ENCODE results near the gene PAFAH1B2. TPM values are rescaled to one million over a fixed set of nuclear protein-coding genes. Genes with fewer than 3 reads are reported as not detected.

Gene PAFAH1B2
- total and polyA plus RNA-seq, 2 donors (not counting 3 experiments of a cell fraction or from before 2014, with no cell fraction given) = 34.2 to 128 TPM

DNA sequence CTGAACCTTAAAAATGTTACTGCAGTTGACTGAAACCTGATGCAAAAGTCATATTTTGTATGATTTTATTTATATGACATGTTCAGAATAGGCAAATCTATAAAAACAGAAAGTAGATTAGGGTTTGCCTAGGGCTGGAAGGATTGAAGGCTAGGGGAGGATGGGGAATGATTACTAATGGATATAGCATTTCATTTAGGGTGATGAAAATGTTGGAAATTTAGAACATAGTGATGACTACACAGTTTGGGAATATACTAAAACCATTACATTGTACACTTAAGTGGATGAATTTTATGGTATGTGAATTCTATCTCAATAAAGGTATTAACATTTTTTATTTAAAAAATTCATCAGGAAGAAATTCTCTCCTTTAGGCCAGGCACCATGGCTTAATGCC lies 22.9 kb upstream of the PAFAH1B2 start:
- CTCF ChIA-PET = no interaction called here
- FAIRE-seq = no peak
- POLR2A ChIA-PET = no interaction called here

More for the DNA sequence above, 22.9 kb upstream of the PAFAH1B2 start:
- H3K79me2 ChIP-seq (ENCODE audit: control insufficient read depth, insufficient read depth, low read length) = no peaks in the 10 kb centered on the region
- no peaks in the 10 kb centered on the region for H3K27me3 ChIP-seq (ENCODE audit: control insufficient read depth in 2 of 2, insufficient read depth in 2 of 2, low read length in 2 of 2)
- BruUV-seq (replicated peaks) = no TSS peak
- no peaks in the 10 kb centered on the region for H3K4me1 ChIP-seq (ENCODE audit: control insufficient read depth, extremely low read depth, insufficient read depth, low read length)
- dilution Hi-C loops (cut with MboI; ENCODE audit: extremely low pct_ligation_motif_present, low sequenced_read_pairs) = no loop called here
- H2AFZ ChIP-seq (ENCODE audit: low read depth, low read length) = no peak overlapping the region
- H3K4me2 ChIP-seq (ENCODE audit: insufficient read depth, low read length) = no peak overlapping the region
- H3K4me3 ChIP-seq (replicated peaks in 1 of 3; ENCODE audit: insufficient read depth in 1 of 3, low read depth in 1 of 3, low read length in 3 of 3) = no peak overlapping the region
- H3K27ac ChIP-seq (ENCODE audit: insufficient read depth, low read depth, low read length) = no peak overlapping the region
- no peaks in the 10 kb centered on the region for H3K9me3 ChIP-seq (replicated peaks; ENCODE audit: control insufficient read depth, insufficient read depth, low read length)
- intact Hi-C loops (cut with micrococcal nuclease) = no loop called here
- H4K20me1 ChIP-seq (replicated peaks; ENCODE audit: control insufficient read depth, extremely low read depth, insufficient read depth, low read length) = no peaks in the 10 kb centered on the region
- no peak for DNase-seq (ENCODE audit: low read depth, low spot score)
- no peaks in the 10 kb centered on the region for H3K36me3 ChIP-seq (ENCODE audit: control insufficient read depth in 2 of 2, extremely low read depth in 1 of 2, insufficient read depth in 2 of 2, low read length in 2 of 2)
- H3K9ac ChIP-seq (replicated peaks; ENCODE audit: extremely low read depth, insufficient read depth, low read length) = no peak overlapping the region
- no peaks in the 10 kb centered on the region for H3K9me1 ChIP-seq (replicated peaks; ENCODE audit: control insufficient read depth, extremely low read depth, insufficient read depth, low read length)
- TF ChIP-seq POLR2AphosphoS5 (IDR thresholded peaks at IDR 0.05; ENCODE audit: insufficient read depth, low read depth, low read length) (no peak), JUN (IDR thresholded peaks at IDR 0.05; ENCODE audit: borderline replicate concordance, insufficient read depth, insufficient read length, low read depth) (no peak), EZH2 (IDR thresholded peaks at IDR 0.05; ENCODE audit: borderline replicate concordance, low read depth, low read length, severe bottlenecking) (no peak), FOS (IDR thresholded peaks at IDR 0.05; ENCODE audit: borderline replicate concordance, insufficient read depth, low read length) (no peak), MYC (IDR thresholded peaks at IDR 0.05; ENCODE audit: low read depth, low read length) (no peak), GATA2 (IDR thresholded peaks at IDR 0.05; ENCODE audit: insufficient read depth, insufficient read length, low read depth, low read length) (no peak), POLR2A (IDR thresholded peaks at IDR 0.05; ENCODE audit: low read depth, low read length) (no peak)
- TF ChIP-seq, protein P1, sequence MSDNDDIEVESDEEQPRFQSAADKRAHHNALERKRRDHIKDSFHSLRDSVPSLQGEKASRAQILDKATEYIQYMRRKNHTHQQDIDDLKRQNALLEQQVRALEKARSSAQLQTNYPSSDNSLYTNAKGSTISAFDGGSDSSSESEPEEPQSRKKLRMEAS (IDR thresholded peaks at IDR 0.05; ENCODE audit: insufficient read depth, insufficient read length) = no peak
- TF ChIP-seq, protein P2, sequence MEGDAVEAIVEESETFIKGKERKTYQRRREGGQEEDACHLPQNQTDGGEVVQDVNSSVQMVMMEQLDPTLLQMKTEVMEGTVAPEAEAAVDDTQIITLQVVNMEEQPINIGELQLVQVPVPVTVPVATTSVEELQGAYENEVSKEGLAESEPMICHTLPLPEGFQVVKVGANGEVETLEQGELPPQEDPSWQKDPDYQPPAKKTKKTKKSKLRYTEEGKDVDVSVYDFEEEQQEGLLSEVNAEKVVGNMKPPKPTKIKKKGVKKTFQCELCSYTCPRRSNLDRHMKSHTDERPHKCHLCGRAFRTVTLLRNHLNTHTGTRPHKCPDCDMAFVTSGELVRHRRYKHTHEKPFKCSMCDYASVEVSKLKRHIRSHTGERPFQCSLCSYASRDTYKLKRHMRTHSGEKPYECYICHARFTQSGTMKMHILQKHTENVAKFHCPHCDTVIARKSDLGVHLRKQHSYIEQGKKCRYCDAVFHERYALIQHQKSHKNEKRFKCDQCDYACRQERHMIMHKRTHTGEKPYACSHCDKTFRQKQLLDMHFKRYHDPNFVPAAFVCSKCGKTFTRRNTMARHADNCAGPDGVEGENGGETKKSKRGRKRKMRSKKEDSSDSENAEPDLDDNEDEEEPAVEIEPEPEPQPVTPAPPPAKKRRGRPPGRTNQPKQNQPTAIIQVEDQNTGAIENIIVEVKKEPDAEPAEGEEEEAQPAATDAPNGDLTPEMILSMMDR (IDR thresholded peaks at IDR 0.05; ENCODE audit: extremely low read depth in 1 of 2, insufficient read depth in 1 of 2, low read depth in 1 of 2, low read length in 2 of 2) = no peak

Measured in endothelial cell of umbilical vein (primary cell).